ENCODE measurements around the gene DLL3. TPM values are rescaled to one million over a fixed set of nuclear protein-coding genes. Genes with fewer than 3 reads are reported as not detected.

Gene DLL3, protein sequence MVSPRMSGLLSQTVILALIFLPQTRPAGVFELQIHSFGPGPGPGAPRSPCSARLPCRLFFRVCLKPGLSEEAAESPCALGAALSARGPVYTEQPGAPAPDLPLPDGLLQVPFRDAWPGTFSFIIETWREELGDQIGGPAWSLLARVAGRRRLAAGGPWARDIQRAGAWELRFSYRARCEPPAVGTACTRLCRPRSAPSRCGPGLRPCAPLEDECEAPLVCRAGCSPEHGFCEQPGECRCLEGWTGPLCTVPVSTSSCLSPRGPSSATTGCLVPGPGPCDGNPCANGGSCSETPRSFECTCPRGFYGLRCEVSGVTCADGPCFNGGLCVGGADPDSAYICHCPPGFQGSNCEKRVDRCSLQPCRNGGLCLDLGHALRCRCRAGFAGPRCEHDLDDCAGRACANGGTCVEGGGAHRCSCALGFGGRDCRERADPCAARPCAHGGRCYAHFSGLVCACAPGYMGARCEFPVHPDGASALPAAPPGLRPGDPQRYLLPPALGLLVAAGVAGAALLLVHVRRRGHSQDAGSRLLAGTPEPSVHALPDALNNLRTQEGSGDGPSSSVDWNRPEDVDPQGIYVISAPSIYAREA
- 15.6 and 19.1 TPM in 2 replicates for total RNA-seq (2014; rRNA removed; shearing (Covaris generic))
- polyA plus RNA-seq (2016; fragmentation: Nextera tagmentation; extraction: Ambion mirVana) = 9.8 and 9.9 TPM in 2 replicates
- long read RNA-seq, partial matches to known transcripts = 5 of 11 reads
- long read RNA-seq, other reads (novel, unspliced or antisense) = 0 of 11 reads

DNA sequence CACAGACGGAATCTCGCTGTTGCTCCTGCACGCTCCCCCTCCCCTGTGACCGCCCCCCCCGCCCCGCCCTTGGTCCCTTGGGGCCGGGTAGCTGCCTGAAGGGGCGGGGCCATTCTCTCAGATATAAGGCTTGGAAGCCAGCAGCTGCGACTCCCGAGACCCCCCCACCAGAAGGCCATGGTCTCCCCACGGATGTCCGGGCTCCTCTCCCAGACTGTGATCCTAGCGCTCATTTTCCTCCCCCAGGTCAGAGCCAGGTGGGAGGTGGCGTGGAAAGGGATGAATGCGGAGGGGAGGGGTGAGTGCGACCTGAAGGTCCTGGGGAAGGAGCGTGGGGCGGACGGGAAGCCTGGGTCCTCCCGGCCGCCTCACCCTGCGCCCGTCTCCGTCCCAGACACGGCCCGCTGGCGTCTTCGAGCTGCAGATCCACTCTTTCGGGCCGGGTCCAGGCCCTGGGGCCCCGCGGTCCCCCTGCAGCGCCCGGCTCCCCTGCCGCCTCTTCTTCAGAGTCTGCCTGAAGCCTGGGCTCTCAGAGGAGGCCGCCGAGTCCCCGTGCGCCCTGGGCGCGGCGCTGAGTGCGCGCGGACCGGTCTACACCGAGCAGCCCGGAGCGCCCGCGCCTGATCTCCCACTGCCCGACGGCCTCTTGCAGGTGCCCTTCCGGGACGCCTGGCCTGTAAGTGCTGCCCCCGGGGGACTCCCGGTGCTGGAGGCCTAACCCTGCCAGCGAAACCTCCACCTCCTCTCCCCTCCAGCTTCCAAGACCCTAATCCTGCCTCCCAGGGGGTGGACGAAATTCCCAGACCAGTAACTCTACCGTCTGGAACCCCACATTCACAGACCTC is at the start of gene DLL3:
DLL3 (plus strand) TSS at position 150 of the 845 bp plus-strand sequence; CDS start at position 178, 28 bp downstream.
- H3K27me3 ChIP-seq (ENCODE audit: insufficient read depth) = peaks cover 70% of the 10 kb centered on the region
- peak within 1 kb of the TSS; percentile 97 for H2AFZ ChIP-seq
- Mint-ChIP-seq H3K36me3 (ENCODE audit: low read depth) (peaks cover 15% of the 10 kb centered on the region), H3K27ac (no peak within 1 kb of the TSS), H3K4me1 (peaks cover 16% of the 10 kb centered on the region), H3K4me3 (peak within 1 kb of the TSS; percentile 73), H3K27me3 (ENCODE audit: insufficient read depth, low read depth, poor library complexity) (peaks cover 69% of the 10 kb centered on the region), H3K9me3 (peaks cover 16% of the 10 kb centered on the region)
- no peaks in the 10 kb centered on the region for H3K36me3 ChIP-seq (ENCODE audit: insufficient read depth)
- no peaks in the 10 kb centered on the region for H4K20me1 ChIP-seq (replicated peaks; ENCODE audit: insufficient read depth)
- DNase-seq (ENCODE audit: low spot score) = peak; percentile 65
- no peaks in the 10 kb centered on the region for H3K79me2 ChIP-seq (replicated peaks; ENCODE audit: insufficient read depth)
- peak; percentile 75 for ATAC-seq
- H3K9me2 ChIP-seq (ENCODE audit: insufficient read depth) = 0 out of 2 replicates have a peak, but pooled peaks cover 7% of the 10 kb centered on the region
- peak within 1 kb of the TSS; percentile 95 for H3K4me2 ChIP-seq
- H3F3A ChIP-seq (replicated peaks; ENCODE audit: low read depth) = peaks cover 9% of the 10 kb centered on the region
- H3K4me1 ChIP-seq (ENCODE audit: insufficient read depth) = peaks cover 11% of the 10 kb centered on the region
- no peak within 1 kb of the TSS for H3K27ac ChIP-seq (ENCODE audit: low read depth)
- peak within 1 kb of the TSS; percentile 74 for H3K4me3 ChIP-seq
- TF ChIP-seq, protein P1, sequence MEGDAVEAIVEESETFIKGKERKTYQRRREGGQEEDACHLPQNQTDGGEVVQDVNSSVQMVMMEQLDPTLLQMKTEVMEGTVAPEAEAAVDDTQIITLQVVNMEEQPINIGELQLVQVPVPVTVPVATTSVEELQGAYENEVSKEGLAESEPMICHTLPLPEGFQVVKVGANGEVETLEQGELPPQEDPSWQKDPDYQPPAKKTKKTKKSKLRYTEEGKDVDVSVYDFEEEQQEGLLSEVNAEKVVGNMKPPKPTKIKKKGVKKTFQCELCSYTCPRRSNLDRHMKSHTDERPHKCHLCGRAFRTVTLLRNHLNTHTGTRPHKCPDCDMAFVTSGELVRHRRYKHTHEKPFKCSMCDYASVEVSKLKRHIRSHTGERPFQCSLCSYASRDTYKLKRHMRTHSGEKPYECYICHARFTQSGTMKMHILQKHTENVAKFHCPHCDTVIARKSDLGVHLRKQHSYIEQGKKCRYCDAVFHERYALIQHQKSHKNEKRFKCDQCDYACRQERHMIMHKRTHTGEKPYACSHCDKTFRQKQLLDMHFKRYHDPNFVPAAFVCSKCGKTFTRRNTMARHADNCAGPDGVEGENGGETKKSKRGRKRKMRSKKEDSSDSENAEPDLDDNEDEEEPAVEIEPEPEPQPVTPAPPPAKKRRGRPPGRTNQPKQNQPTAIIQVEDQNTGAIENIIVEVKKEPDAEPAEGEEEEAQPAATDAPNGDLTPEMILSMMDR (conservative IDR thresholded peaks at IDR 0.05; ENCODE audit: low read depth in 2 of 2) = 0 out of 4 replicates have a peak, but pooled peaks of 1 of the 2 experiments have one; percentile 5
- TF ChIP-seq POLR2AphosphoS5 (IDR thresholded peaks at IDR 0.05; ENCODE audit: low read depth) = peak; percentile 67
- TF ChIP-seq EZH2 (IDR thresholded peaks at IDR 0.05; ENCODE audit: low read depth, unreplicated experiment) = peak; percentile 48
- TF ChIP-seq STAT1 (IDR thresholded peaks at IDR 0.05; ENCODE audit: unreplicated experiment) = no peak

DNA sequence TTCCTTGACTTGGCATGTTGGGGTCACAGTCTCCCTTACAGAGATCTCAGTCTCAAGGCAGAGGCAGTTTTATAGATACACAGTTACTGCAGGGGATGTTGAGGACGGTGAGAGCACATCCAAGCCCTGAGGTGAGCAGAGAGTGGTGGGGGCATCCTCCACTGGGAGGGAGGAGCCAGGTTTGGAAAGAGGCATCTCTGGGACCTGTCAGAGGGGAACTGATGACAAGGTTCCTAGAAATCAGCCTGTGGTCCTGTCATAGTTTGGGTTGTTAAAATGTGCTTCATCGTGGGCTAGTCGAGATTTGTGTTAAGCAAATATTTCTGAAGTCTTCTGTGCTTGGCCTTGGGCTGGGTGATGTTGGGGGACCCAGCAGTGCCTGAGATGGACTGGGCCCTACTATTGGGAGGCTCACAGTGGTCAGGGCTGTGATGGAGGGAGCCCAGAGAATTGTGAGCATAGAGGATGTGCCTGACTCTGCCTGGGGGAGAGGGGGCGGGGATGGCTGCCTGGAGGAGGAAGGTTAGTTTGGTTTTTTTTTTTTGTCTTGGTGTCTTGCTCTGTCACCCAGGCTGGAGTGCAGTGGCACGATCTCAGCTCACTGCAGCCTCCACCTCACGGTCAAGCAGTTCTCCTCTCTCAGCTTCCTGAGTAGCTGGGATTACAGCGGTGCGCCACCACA is 49.5 kb upstream of the DLL3 start:
- H3K27ac ChIP-seq (ENCODE audit: low read depth) = no peak overlapping the region
- no peaks in the 10 kb centered on the region for H3K27me3 ChIP-seq (ENCODE audit: insufficient read depth)
- H3K4me1 ChIP-seq (ENCODE audit: insufficient read depth) = peaks cover 4% of the 10 kb centered on the region; the same call in 1 of the 2 replicates
- Mint-ChIP-seq H3K27ac (peak overlapping the region; percentile 68), H3K9me3 (peaks cover 4% of the 10 kb centered on the region; the same call in 1 of the 3 replicates), H3K36me3 (ENCODE audit: low read depth) (peaks cover 50% of the 10 kb centered on the region), H3K27me3 (ENCODE audit: insufficient read depth, low read depth, poor library complexity) (peaks cover 14% of the 10 kb centered on the region), H3K4me1 (peaks cover 10% of the 10 kb centered on the region), H3K4me3 (no peak overlapping the region; the same call in 2 of the 3 replicates)
- no peaks in the 10 kb centered on the region for H3F3A ChIP-seq (replicated peaks; ENCODE audit: low read depth)
- ATAC-seq = no peak
- peaks cover 31% of the 10 kb centered on the region for H4K20me1 ChIP-seq (replicated peaks; ENCODE audit: insufficient read depth)
- DNase-seq (ENCODE audit: low spot score) = no peak
- no peak overlapping the region for H3K4me2 ChIP-seq
- H3K4me3 ChIP-seq = no peak overlapping the region
- H2AFZ ChIP-seq = no peak overlapping the region
- no peaks in the 10 kb centered on the region for H3K9me2 ChIP-seq (ENCODE audit: insufficient read depth)
- peaks cover 92% of the 10 kb centered on the region for H3K79me2 ChIP-seq (replicated peaks; ENCODE audit: insufficient read depth)
- no peaks in the 10 kb centered on the region; the same call in 1 of the 2 replicates for H3K36me3 ChIP-seq (ENCODE audit: insufficient read depth)
- TF ChIP-seq, protein P2, sequence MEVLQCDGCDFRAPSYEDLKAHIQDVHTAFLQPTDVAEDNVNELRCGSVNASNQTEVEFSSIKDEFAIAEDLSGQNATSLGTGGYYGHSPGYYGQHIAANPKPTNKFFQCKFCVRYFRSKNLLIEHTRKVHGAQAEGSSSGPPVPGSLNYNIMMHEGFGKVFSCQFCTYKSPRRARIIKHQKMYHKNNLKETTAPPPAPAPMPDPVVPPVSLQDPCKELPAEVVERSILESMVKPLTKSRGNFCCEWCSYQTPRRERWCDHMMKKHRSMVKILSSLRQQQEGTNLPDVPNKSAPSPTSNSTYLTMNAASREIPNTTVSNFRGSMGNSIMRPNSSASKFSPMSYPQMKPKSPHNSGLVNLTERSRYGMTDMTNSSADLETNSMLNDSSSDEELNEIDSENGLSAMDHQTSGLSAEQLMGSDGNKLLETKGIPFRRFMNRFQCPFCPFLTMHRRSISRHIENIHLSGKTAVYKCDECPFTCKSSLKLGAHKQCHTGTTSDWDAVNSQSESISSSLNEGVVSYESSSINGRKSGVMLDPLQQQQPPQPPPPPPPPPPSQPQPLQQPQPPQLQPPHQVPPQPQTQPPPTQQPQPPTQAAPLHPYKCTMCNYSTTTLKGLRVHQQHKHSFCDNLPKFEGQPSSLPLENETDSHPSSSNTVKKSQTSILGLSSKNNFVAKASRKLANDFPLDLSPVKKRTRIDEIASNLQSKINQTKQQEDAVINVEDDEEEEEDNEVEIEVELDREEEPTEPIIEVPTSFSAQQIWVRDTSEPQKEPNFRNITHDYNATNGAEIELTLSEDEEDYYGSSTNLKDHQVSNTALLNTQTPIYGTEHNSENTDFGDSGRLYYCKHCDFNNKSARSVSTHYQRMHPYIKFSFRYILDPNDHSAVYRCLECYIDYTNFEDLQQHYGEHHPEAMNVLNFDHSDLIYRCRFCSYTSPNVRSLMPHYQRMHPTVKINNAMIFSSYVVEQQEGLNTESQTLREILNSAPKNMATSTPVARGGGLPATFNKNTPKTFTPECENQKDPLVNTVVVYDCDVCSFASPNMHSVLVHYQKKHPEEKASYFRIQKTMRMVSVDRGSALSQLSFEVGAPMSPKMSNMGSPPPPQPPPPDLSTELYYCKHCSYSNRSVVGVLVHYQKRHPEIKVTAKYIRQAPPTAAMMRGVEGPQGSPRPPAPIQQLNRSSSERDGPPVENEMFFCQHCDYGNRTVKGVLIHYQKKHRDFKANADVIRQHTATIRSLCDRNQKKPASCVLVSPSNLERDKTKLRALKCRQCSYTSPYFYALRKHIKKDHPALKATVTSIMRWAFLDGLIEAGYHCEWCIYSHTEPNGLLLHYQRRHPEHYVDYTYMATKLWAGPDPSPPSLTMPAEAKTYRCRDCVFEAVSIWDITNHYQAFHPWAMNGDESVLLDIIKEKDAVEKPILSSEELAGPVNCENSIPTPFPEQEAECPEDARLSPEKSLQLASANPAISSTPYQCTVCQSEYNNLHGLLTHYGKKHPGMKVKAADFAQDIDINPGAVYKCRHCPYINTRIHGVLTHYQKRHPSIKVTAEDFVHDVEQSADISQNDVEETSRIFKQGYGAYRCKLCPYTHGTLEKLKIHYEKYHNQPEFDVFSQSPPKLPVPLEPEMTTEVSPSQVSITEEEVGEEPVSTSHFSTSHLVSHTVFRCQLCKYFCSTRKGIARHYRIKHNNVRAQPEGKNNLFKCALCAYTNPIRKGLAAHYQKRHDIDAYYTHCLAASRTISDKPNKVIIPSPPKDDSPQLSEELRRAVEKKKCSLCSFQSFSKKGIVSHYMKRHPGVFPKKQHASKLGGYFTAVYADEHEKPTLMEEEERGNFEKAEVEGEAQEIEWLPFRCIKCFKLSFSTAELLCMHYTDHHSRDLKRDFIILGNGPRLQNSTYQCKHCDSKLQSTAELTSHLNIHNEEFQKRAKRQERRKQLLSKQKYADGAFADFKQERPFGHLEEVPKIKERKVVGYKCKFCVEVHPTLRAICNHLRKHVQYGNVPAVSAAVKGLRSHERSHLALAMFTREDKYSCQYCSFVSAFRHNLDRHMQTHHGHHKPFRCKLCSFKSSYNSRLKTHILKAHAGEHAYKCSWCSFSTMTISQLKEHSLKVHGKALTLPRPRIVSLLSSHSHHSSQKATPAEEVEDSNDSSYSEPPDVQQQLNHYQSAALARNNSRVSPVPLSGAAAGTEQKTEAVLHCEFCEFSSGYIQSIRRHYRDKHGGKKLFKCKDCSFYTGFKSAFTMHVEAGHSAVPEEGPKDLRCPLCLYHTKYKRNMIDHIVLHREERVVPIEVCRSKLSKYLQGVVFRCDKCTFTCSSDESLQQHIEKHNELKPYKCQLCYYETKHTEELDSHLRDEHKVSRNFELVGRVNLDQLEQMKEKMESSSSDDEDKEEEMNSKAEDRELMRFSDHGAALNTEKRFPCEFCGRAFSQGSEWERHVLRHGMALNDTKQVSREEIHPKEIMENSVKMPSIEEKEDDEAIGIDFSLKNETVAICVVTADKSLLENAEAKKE (CRISPR knock-in tag; IDR thresholded peaks at IDR 0.05) = no peak
- TF ChIP-seq POLR2AphosphoS5 (IDR thresholded peaks at IDR 0.05; ENCODE audit: low read depth) (no peak), JUNB (IDR thresholded peaks at IDR 0.05; ENCODE audit: unreplicated experiment) (no peak), NANOG (IDR thresholded peaks at IDR 0.05; ENCODE audit: borderline replicate concordance) (no peak)
